ENCODE results near the gene LRRC9. TPM values are rescaled to one million over a fixed set of nuclear protein-coding genes. Genes with fewer than 3 reads are reported as not detected.

The LRRC9 gene
- total and polyA plus RNA-seq, 10 of the 15 experiments (the other 5 are each of a cell fraction or from before 2014, with no cell fraction given) = not detected

- no peaks in the 10 kb centered on the region; the same call in 2 of the 3 replicates for H3K9me3 ChIP-seq (replicated peaks; ENCODE audit: control insufficient read depth, insufficient read depth, low read length)
- no TSS peak for BruUV-seq (replicated peaks)
- H3K4me3 ChIP-seq = peak overlapping the region; percentile 74
Measured at GRCh38 chr14:60094306-60094897, 174.5 kb downstream of the LRRC9 start.

More at GRCh38 chr14:60094306-60094897, 174.5 kb downstream of the LRRC9 start:
- WGBS (ENCODE audit: insufficient coverage, insufficient replicate concordance, low lambda C conversion rate, missing lambda C conversion rate) = 74% methylated on average over 5 of the region's 5 CpGs
- Histone ChIP-seq H3K9ac (ENCODE audit: control insufficient read depth, insufficient read depth, low read length) (peak overlapping the region; percentile 45), H3K27me3 (replicated peaks in 1 of 2; ENCODE audit: control insufficient read depth in 2 of 2, insufficient read depth in 2 of 2, low read length in 1 of 2) (no peaks in the 10 kb centered on the region), H3K36me3 (ENCODE audit: control insufficient read depth in 2 of 2, insufficient read depth in 2 of 2, low read length in 1 of 2) (peaks cover 0 to 4% of the 10 kb centered on the region in 2 experiments; a peak in 1 of 4 replicates), H3K4me1 (ENCODE audit: control insufficient read depth, insufficient read depth, low read length) (peaks cover 8% of the 10 kb centered on the region), H4K20me1 (ENCODE audit: control insufficient read depth, insufficient read depth) (no peaks in the 10 kb centered on the region), H3K27ac (ENCODE audit: control insufficient read depth, insufficient read depth) (peak overlapping the region; percentile 52), H3K4me2 (ENCODE audit: control insufficient read depth, insufficient read depth) (peak overlapping the region; percentile 87), H2AFZ (ENCODE audit: control insufficient read depth, low read depth, low read length) (no peak overlapping the region), H3K79me2 (ENCODE audit: control insufficient read depth, insufficient read depth, low read length) (peaks cover 63% of the 10 kb centered on the region)
- DNase-seq (ENCODE audit: low read depth, low spot score) = no peak
- TF ChIP-seq, protein P1, sequence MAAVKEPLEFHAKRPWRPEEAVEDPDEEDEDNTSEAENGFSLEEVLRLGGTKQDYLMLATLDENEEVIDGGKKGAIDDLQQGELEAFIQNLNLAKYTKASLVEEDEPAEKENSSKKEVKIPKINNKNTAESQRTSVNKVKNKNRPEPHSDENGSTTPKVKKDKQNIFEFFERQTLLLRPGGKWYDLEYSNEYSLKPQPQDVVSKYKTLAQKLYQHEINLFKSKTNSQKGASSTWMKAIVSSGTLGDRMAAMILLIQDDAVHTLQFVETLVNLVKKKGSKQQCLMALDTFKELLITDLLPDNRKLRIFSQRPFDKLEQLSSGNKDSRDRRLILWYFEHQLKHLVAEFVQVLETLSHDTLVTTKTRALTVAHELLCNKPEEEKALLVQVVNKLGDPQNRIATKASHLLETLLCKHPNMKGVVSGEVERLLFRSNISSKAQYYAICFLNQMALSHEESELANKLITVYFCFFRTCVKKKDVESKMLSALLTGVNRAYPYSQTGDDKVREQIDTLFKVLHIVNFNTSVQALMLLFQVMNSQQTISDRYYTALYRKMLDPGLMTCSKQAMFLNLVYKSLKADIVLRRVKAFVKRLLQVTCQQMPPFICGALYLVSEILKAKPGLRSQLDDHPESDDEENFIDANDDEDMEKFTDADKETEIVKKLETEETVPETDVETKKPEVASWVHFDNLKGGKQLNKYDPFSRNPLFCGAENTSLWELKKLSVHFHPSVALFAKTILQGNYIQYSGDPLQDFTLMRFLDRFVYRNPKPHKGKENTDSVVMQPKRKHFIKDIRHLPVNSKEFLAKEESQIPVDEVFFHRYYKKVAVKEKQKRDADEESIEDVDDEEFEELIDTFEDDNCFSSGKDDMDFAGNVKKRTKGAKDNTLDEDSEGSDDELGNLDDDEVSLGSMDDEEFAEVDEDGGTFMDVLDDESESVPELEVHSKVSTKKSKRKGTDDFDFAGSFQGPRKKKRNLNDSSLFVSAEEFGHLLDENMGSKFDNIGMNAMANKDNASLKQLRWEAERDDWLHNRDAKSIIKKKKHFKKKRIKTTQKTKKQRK (IDR thresholded peaks at IDR 0.05; ENCODE audit: low read depth, low read length) = no peak
- peak; percentile 48 for TF ChIP-seq RUNX3 (IDR thresholded peaks at IDR 0.05; ENCODE audit: low read length)
- FAIRE-seq = no peak
- ChIA-PET SMC1A (ENCODE audit: uncharacterized antibody, unreplicated experiment) (interaction anchor here (1.1 to 2.7 kb wide), 4 partner anchors 12 to 90 kb away, joined by 3 to 14 read pairs (median 6); no protein-coding TSS in a partner anchor), CTCF (interaction anchor here (1.7 kb wide), 1 partner anchor 129 kb away, joined by 7 read pairs; no protein-coding TSS in a partner anchor), POLR2A (interaction anchor here (1.3 to 3.0 kb wide), 2 partner anchors 70 to 171 kb away, joined by 3 to 20 read pairs; partner anchors contain the start of gene DHRS7), RAD21 (ENCODE audit: unreplicated experiment) (interaction anchor here (0.9 to 2.8 kb wide), 3 partner anchors 70 to 160 kb away, joined by 4 to 14 read pairs (median 13); partner anchors contain the start of gene DHRS7)
- intact Hi-C loops (cut with micrococcal nuclease; ENCODE audit: unreplicated experiment) = loop anchor here (5.0 to 10.0 kb wide), 3 partner anchors 113 to 610 kb away; partner anchors contain the start of genes JKAMP and L3HYPDH
- in situ Hi-C loops (cut with MboI) = no loop called here
- ATAC-seq = peak; percentile 2
